ENCODE measurements around the gene LRP2.
"Not testable (repeated sequence)": the region's sequence is repeated elsewhere in the genome, so short reads cannot be mapped to it uniquely, and the experiment has no call there.

Gene LRP2

GRCh38 chr2:169275696-169276444 is 86.5 kb downstream of the LRP2 start:
- no peaks in the 10 kb centered on the region for H3K4me1 ChIP-seq (ENCODE audit: insufficient read depth, low read length)
- peaks cover 78% of the 10 kb centered on the region for H3K36me3 ChIP-seq (ENCODE audit: insufficient read depth, low read length)
- H2AFZ ChIP-seq (ENCODE audit: low read depth, low read length), result no peak overlapping the region
- no peak overlapping the region for H3K4me3 ChIP-seq (ENCODE audit: low read length)
- H3K27me3 ChIP-seq (ENCODE audit: insufficient read depth, low read length), result no peaks in the 10 kb centered on the region
- peaks cover under 1% of the 10 kb centered on the region for H3K9me3 ChIP-seq (ENCODE audit: low read length)

DNA sequence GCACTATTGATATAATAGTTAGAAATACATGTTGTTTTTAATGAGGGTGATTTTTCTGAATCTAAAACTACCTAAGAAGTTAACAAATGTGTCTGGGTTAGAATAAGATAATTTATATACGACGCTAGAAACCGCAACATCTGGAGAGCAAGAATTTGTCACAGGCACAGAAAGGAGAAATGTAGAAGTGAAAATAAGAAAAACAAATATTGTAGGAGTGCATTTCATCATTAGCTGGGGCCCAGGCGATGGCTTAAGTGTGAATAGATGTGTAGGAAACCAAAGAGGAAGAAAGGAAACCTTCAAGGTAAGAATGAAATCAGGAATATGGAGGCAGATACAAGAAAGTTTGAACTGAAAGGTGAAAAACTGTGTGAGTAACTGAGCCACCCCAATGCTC is 90.3 kb downstream of the LRP2 start:
- H3K4me1 ChIP-seq (ENCODE audit: insufficient read depth, low read length), result no peaks in the 10 kb centered on the region
- peaks cover 49% of the 10 kb centered on the region for H3K36me3 ChIP-seq (ENCODE audit: insufficient read depth, low read length)
- H3K9me3 ChIP-seq (ENCODE audit: low read length), result peaks cover 2% of the 10 kb centered on the region
- no peak overlapping the region for H2AFZ ChIP-seq (ENCODE audit: low read depth, low read length)
- no peaks in the 10 kb centered on the region for H3K27me3 ChIP-seq (ENCODE audit: insufficient read depth, low read length)
- no peak overlapping the region for H3K4me3 ChIP-seq (ENCODE audit: low read length)

GRCh38 chr2:169270574-169270973 is 91.8 kb downstream of the LRP2 start:
- not testable (repeated sequence) for H3K27me3 ChIP-seq (ENCODE audit: insufficient read depth, low read length); H3K4me1 ChIP-seq (ENCODE audit: insufficient read depth, low read length); H3K9me3 ChIP-seq (ENCODE audit: low read length); H2AFZ ChIP-seq (ENCODE audit: low read depth, low read length); H3K4me3 ChIP-seq (ENCODE audit: low read length)
- peaks cover 54% of the 10 kb centered on the region for H3K36me3 ChIP-seq (ENCODE audit: insufficient read depth, low read length)

DNA sequence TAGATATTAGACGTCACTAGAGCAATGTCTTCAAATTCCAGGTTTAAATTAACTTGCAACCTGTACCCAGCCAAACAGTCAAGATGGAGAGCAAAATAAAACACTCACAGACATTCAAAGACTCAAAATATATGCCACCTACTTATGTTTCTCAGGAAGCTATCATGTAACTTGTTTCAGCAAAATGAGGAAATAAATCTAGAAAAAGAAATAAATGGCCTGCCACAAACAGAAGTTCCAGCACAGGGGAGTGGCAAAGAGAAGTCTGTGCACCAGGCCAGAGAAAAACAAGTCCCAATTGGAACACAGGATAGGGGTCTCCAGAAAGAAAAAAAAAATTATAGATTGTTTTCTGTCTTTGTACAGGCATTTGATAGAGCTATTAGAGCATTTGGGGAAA is 96.7 kb downstream of the LRP2 start:
- no peak overlapping the region for H2AFZ ChIP-seq (ENCODE audit: low read depth, low read length)
- peaks cover 31% of the 10 kb centered on the region for H3K36me3 ChIP-seq (ENCODE audit: insufficient read depth, low read length)
- peaks cover 2% of the 10 kb centered on the region for H3K9me3 ChIP-seq (ENCODE audit: low read length)
- H3K27me3 ChIP-seq (ENCODE audit: insufficient read depth, low read length), result no peaks in the 10 kb centered on the region
- no peak overlapping the region for H3K4me3 ChIP-seq (ENCODE audit: low read length)
- no peaks in the 10 kb centered on the region for H3K4me1 ChIP-seq (ENCODE audit: insufficient read depth, low read length)

- H2AFZ ChIP-seq (ENCODE audit: low read depth, low read length), result no peak overlapping the region
- H3K4me1 ChIP-seq (ENCODE audit: insufficient read depth, low read length), result no peaks in the 10 kb centered on the region
- H3K9me3 ChIP-seq (ENCODE audit: low read length), result peaks cover 7% of the 10 kb centered on the region
- no peaks in the 10 kb centered on the region for H3K27me3 ChIP-seq (ENCODE audit: insufficient read depth, low read length)
- H3K36me3 ChIP-seq (ENCODE audit: insufficient read depth, low read length), result peaks cover 49% of the 10 kb centered on the region
- H3K4me3 ChIP-seq (ENCODE audit: low read length), result no peak overlapping the region
These were observed 101.3 kb downstream of the LRP2 start for GRCh38 chr2:169260846-169261642.

- Histone ChIP-seq H3K9me3 (ENCODE audit: low read length) (peaks cover 7% of the 10 kb centered on the region), H2AFZ (ENCODE audit: low read depth, low read length) (no peak overlapping the region), H3K36me3 (ENCODE audit: insufficient read depth, low read length) (peaks cover 53% of the 10 kb centered on the region), H3K4me3 (ENCODE audit: low read length) (no peak overlapping the region), H3K27me3 (ENCODE audit: insufficient read depth, low read length) (no peaks in the 10 kb centered on the region), H3K4me1 (ENCODE audit: insufficient read depth, low read length) (no peaks in the 10 kb centered on the region)
These were observed 102.1 kb downstream of the LRP2 start for GRCh38 chr2:169260246-169260645.

GRCh38 chr2:169259402-169259801 is 102.9 kb downstream of the LRP2 start:
- no peak overlapping the region for H3K4me3 ChIP-seq (ENCODE audit: low read length)
- H3K9me3 ChIP-seq (ENCODE audit: low read length), result peaks cover 7% of the 10 kb centered on the region
- H3K27me3 ChIP-seq (ENCODE audit: insufficient read depth, low read length), result no peaks in the 10 kb centered on the region
- H2AFZ ChIP-seq (ENCODE audit: low read depth, low read length), result no peak overlapping the region
- peaks cover 52% of the 10 kb centered on the region for H3K36me3 ChIP-seq (ENCODE audit: insufficient read depth, low read length)
- H3K4me1 ChIP-seq (ENCODE audit: insufficient read depth, low read length), result no peaks in the 10 kb centered on the region

GRCh38 chr2:169258045-169258601 is 104.2 kb downstream of the LRP2 start:
- Histone ChIP-seq H3K27me3 (ENCODE audit: insufficient read depth, low read length) (no peaks in the 10 kb centered on the region), H3K9me3 (ENCODE audit: low read length) (peaks cover 5% of the 10 kb centered on the region), H2AFZ (ENCODE audit: low read depth, low read length) (no peak overlapping the region), H3K4me3 (ENCODE audit: low read length) (no peak overlapping the region), H3K4me1 (ENCODE audit: insufficient read depth, low read length) (no peaks in the 10 kb centered on the region), H3K36me3 (ENCODE audit: insufficient read depth, low read length) (peaks cover 49% of the 10 kb centered on the region)

DNA sequence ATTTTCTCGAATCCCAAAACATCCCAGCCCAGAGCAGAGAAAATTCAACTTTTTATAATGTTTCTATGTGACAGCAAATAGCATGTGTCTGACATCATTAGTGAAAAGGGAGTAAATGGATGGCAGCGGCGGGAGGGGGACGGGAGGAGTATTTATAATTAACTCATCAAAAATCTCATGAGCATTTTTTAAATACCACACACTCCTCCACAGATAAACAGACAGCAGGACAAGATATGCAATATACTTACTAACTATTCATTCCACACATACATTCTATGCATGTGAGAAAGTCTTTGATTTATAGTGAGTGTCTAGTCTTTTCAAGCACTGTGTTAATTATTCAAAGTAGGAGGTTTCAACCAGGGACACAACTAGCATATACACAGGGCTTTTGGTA is 107.6 kb downstream of the LRP2 start:
- Histone ChIP-seq H3K4me3 (ENCODE audit: low read length) (no peak overlapping the region), H2AFZ (ENCODE audit: low read depth, low read length) (no peak overlapping the region), H3K27me3 (ENCODE audit: insufficient read depth, low read length) (no peaks in the 10 kb centered on the region), H3K36me3 (ENCODE audit: insufficient read depth, low read length) (peaks cover 35% of the 10 kb centered on the region), H3K9me3 (ENCODE audit: low read length) (no peaks in the 10 kb centered on the region), H3K4me1 (ENCODE audit: insufficient read depth, low read length) (no peaks in the 10 kb centered on the region)

DNA sequence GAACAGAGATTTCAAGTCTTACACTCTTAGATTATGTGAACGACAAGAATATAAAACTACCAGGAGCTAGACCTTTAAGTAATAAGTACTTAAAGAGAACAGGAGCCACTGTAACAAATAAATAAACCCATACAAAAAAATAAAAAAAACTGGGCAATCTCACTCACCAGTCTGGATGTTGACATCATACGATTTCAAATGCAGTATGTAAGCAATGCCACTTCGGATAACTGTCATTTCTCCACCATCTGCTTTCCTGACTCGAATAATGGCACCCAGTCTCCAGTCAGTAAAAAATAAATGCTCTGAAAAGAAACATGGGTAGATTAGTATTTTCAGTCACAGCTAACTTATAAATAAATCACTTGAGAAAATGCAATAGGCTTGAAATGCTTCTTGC is 115.1 kb downstream of the LRP2 start:
- Histone ChIP-seq H3K36me3 (ENCODE audit: insufficient read depth, low read length) (peaks cover 46% of the 10 kb centered on the region), H3K27me3 (ENCODE audit: insufficient read depth, low read length) (no peaks in the 10 kb centered on the region)

DNA sequence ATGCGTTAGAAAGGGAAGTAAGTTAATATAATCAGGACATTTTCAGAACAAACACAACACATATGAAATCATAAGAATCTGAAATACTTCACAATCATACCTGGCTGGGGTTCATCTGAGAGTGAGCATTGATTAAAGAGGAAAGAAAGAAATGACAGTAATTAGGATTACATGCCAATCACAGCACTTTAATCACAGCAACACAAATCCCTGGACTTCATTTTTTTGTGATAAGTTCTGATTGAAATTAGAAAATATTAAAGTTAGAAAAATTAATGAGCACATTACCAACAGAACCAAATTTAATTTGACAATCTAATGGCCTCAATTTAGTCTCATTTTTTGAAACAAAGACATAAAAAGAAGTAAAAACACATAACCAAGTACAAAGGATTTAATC is 121.9 kb downstream of the LRP2 start:
- Histone ChIP-seq H3K9me3 (ENCODE audit: low read length) (no peaks in the 10 kb centered on the region), H3K27me3 (ENCODE audit: insufficient read depth, low read length) (no peaks in the 10 kb centered on the region), H3K4me1 (ENCODE audit: insufficient read depth, low read length) (peaks cover 10% of the 10 kb centered on the region), H2AFZ (ENCODE audit: low read depth, low read length) (no peak overlapping the region), H3K36me3 (ENCODE audit: insufficient read depth, low read length) (peaks cover 83% of the 10 kb centered on the region), H3K4me3 (ENCODE audit: low read length) (no peak overlapping the region)

More for the DNA sequence above, 115.1 kb downstream of the LRP2 start:
- no peak overlapping the region for H2AFZ ChIP-seq (ENCODE audit: low read depth, low read length)
- H3K9me3 ChIP-seq (ENCODE audit: low read length), result no peaks in the 10 kb centered on the region
- H3K4me3 ChIP-seq (ENCODE audit: low read length), result no peak overlapping the region
- peaks cover 10% of the 10 kb centered on the region for H3K4me1 ChIP-seq (ENCODE audit: insufficient read depth, low read length)

DNA sequence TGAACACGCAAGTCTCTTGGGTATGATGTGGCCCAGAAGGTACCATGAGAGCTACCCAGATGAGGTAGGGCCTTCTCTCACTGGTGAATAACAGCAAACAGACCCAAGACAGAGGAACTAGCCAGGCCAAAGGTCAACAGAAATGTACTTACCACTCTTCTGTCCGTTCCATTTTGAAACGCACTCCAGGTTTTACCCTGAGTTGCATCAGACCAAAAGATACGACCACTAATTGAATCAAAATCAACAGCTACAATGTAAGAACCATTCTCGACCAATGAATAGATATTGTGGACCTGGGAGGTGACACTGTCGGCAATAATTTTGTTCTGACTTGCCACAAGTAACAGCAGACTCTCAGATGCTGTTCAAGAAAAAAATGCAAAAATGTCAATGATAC is 124.4 kb downstream of the LRP2 start:
- H2AFZ ChIP-seq (ENCODE audit: low read depth, low read length), result no peak overlapping the region
- H3K27me3 ChIP-seq (ENCODE audit: insufficient read depth, low read length), result no peaks in the 10 kb centered on the region
- no peak overlapping the region for H3K4me3 ChIP-seq (ENCODE audit: low read length)
- peaks cover 77% of the 10 kb centered on the region for H3K36me3 ChIP-seq (ENCODE audit: insufficient read depth, low read length)
- H3K9me3 ChIP-seq (ENCODE audit: low read length), result no peaks in the 10 kb centered on the region
- no peaks in the 10 kb centered on the region for H3K4me1 ChIP-seq (ENCODE audit: insufficient read depth, low read length)

GRCh38 chr2:169237286-169237685 is 125.0 kb downstream of the LRP2 start:
- Histone ChIP-seq H3K9me3 (ENCODE audit: low read length) (no peaks in the 10 kb centered on the region), H3K4me1 (ENCODE audit: insufficient read depth, low read length) (no peaks in the 10 kb centered on the region), H3K36me3 (ENCODE audit: insufficient read depth, low read length) (peaks cover 78% of the 10 kb centered on the region)

More at GRCh38 chr2:169237286-169237685, 125.0 kb downstream of the LRP2 start:
- H3K27me3 ChIP-seq (ENCODE audit: insufficient read depth, low read length), result no peaks in the 10 kb centered on the region
- no peak overlapping the region for H2AFZ ChIP-seq (ENCODE audit: low read depth, low read length)
- no peak overlapping the region for H3K4me3 ChIP-seq (ENCODE audit: low read length)
